Transverse colon (tissue), 4 donors: ENCODE measurements around the gene LTBP2.

Experiments
- EP300 ChIP-seq: sonication (generic); formaldehyde crosslinking; IDR thresholded peaks from one replicate; pipeline ENCODE4 v1.6.1; 2017; ENCODE audit warnings: antibody characterized with exemption, low read depth
- POLR2A ChIP-seq: fragments of 450-650 bp; IDR thresholded peaks from one replicate; pipeline ENCODE4 v1.6.1; 2016; ENCODE audit warnings: antibody characterized with exemption, mild to moderate bottlenecking, moderate library complexity
- POLR2AphosphoS5 ChIP-seq, 3 donors: sonication (generic); formaldehyde crosslinking; IDR thresholded peaks; one replicate each; pipeline ENCODE4 v1.6.1; 2016; ENCODE audit warnings: antibody characterized with exemption in 3 of 3
- TF ChIP-seq, protein P1 (sequence below), 5 experiments: fragments of 200-600 bp in 3 of 5; fragments of 450-650 bp in 2 of 5; sonication (generic) in 3 of 5; IDR thresholded peaks; 1 replicate in 2 of 5; 2 replicates in 3 of 5; pipeline ENCODE4 v1.5.1; 2016 to 2017; ENCODE audit warnings: antibody characterized with exemption in 5 of 5, inconsistent platforms in 3 of 5, mild to moderate bottlenecking in 2 of 5, moderate library complexity in 1 of 5

DNA sequence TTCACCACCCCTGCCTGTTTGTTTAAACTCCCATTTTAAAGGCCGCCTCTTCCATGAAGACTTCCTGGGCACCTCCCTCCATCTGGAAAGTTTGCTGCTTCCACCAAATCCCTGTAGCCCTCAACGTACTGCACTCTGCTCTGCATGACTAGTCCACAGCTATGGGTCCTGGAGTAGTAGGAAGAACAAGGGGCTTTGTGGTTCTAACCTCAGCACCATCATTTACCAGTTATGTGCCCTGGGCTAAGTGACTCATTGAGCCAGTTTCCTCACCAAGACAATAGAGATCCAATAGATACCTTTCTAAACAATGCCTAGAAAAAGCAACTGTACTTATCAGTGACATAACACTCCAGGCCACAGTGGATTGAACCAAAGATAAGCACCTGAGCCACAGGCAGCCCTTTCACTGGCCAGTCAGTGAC is 8.5 kb upstream of the LTBP2 start:
- TF ChIP-seq, protein P1, sequence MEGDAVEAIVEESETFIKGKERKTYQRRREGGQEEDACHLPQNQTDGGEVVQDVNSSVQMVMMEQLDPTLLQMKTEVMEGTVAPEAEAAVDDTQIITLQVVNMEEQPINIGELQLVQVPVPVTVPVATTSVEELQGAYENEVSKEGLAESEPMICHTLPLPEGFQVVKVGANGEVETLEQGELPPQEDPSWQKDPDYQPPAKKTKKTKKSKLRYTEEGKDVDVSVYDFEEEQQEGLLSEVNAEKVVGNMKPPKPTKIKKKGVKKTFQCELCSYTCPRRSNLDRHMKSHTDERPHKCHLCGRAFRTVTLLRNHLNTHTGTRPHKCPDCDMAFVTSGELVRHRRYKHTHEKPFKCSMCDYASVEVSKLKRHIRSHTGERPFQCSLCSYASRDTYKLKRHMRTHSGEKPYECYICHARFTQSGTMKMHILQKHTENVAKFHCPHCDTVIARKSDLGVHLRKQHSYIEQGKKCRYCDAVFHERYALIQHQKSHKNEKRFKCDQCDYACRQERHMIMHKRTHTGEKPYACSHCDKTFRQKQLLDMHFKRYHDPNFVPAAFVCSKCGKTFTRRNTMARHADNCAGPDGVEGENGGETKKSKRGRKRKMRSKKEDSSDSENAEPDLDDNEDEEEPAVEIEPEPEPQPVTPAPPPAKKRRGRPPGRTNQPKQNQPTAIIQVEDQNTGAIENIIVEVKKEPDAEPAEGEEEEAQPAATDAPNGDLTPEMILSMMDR (IDR thresholded peaks at IDR 0.05) = no peak
- TF ChIP-seq POLR2A = no peak
- TF ChIP-seq EP300 = no peak
- TF ChIP-seq POLR2AphosphoS5 (IDR thresholded peaks at IDR 0.05) = no peak
